A375 (cell line): Measurements from ENCODE around the gene RPS6KA5. TPM values are rescaled to one million over a fixed set of nuclear protein-coding genes. Genes with fewer than 3 reads are reported as not detected.

Experiments used
- small RNA-seq: library from RNA; depleted of rRNA; stranded (forward); fragments of <200 nt; gene quantifications from one replicate; pipeline ENCODE3, GENCODE V24; 2014
- total RNA-seq: library from RNA; depleted of rRNA; stranded (reverse); fragments of >200 nt; shearing (Covaris generic); gene quantifications from 2 replicates; pipeline ENCODE4 v1.2.3, GENCODE V29; 2014; rRNA removed

Gene RPS6KA5
- total RNA-seq = 7.1 and 9.0 TPM in 2 replicates

DNA sequence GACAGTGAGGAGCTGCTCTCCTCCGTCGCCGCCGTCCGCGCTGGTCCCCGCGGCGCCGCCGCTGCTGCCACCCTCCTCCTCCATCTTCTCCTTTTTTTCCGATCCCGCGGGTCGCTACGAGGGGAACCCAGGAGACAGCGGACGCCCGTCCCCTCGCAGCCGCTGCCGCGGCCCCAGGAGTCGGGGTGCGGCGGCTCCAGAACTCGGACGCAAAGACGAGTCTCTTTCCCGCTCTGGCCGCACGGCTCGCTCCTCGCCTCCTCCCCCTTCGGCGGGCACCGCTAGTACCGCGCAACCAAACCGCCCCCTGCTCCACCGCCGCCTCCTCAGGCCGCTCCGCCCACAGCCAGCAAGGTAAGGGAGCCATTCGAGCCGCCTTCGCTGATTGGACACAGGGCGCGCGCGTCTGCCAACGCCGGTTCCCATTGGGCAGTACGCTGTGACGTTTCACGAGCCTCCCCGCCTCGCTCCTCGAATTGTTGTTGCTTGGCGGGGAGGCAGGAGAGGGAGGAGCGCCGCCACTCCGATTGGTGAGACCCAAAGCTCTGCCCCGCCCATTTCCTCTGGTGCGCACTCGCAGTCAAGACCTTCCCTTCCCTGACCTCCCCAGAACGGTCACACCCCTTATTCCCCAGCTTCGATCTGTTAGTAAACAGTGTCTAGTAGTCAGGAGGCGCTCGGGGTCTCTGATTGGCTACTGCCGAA, at the start of gene RPS6KA5:
TSS of gene RPS6KA5 (minus strand) at position 291 of the 705 bp plus-strand sequence. CDS start at position 84, 207 bp downstream.

DNA sequence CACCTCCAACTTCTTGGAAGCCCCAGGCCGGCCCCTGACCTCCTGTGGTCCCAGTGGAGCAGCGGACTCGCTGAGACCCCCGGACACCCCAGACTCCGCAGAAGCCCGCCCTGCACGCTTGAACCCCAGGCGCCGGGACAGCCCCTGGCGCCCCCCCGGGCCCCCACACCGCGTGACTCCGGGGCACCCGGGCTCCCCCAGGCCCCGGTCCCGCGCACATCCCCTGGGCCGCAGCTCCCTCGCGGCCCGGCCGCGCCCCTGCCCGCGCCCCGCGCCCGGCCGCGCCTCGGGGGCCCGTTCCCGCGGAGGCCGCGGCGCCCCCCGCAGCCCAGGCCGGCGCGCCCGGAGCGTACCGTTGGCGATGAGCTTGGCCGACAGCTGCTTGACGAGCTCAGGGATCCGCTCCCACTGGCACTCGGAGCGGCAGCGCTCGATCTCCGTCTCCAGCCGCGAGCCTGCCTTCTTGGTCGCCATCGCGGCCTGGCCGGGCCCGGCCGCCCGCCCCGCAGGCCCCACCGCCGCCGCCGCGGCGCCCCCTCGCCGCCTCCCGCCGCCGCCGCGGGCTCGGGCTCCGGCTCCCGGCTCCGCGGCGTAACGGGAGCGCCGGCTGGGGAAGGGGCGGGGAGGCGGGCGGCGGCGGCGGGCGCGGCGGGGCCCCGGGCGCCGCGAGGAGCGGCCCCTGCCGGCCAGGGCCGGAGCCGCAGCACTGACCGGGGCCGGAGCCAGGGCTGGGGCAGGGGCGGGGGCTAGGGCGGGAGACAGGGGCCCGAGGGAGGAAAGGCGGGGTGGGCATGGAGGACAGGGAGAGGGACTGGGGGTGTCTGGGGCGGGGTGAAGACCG, 244.4 kb downstream of the RPS6KA5 start, which contains the start of gene TTC7B:
TSS of gene TTC7B (minus strand) at position 609 of the 841 bp plus-strand sequence. CDS start at position 474, 135 bp downstream.

Small RNA genes within 50 kb of the gene (small RNA-seq; reads per million reads assigned to genes)
- not detected for gene RNU7-30P

Other genes with a start within 250 kb of the RPS6KA5 start
- gene TTC7B, start 244.2 kb downstream of the RPS6KA5 start, total RNA-seq = 16.3 and 21.6 TPM in 2 replicates
- 16.1 and 22.9 TPM in 2 replicates for gene DGLUCY, start 53.4 kb upstream of the RPS6KA5 start, total RNA-seq
- not detected in 2 replicates for gene GPR68, start 184.1 kb upstream of the RPS6KA5 start, total RNA-seq